Stomach (tissue), 9 donors: ENCODE measurements around the gene ZNF384. TPM values are rescaled to one million over a fixed set of nuclear protein-coding genes. Genes with fewer than 3 reads are reported as not detected.

Source experiments
- DNase-seq, 2 donors: peaks; one replicate each; pipeline versions ENCODE4 v3.0.0 to v3.0.0-alpha.2; 2013 to 2019
- H3K27ac ChIP-seq, 5 donors: fragments of 200-600 bp in 4 of 5; sonication (generic) in 4 of 5; one replicate each; pipeline ENCODE4 v1.5.1; 2013 to 2019; ENCODE audit warnings: mild to moderate bottlenecking in 1 of 5, moderate library complexity in 1 of 5
- H3K27me3 ChIP-seq, 3 donors: fragments of 200-600 bp; sonication (generic); one replicate each; pipeline ENCODE4 v1.5.1; 2017 to 2019; ENCODE audit warnings: mixed run types in 1 of 3
- H3K36me3 ChIP-seq, 4 donors: fragments of 200-600 bp; sonication (generic); 1 replicate in 3 of 4; 2 replicates in 1 of 4; pipeline ENCODE4 v1.5.1; 2016 to 2019
- H3K4me1 ChIP-seq, 4 donors: fragments of 200-600 bp; sonication (generic); one replicate each; pipeline ENCODE4 v1.5.1; 2016 to 2019
- H3K4me3 ChIP-seq, 4 donors: fragments of 200-600 bp; sonication (generic) in 3 of 4; one replicate each; pipeline ENCODE4 v1.5.1; 2016 to 2019; ENCODE audit warnings: mild to moderate bottlenecking in 1 of 4
- H3K9me3 ChIP-seq, 4 donors: fragments of 200-600 bp; sonication (generic); one replicate each; pipeline ENCODE4 v1.5.1; 2016 to 2019
- CTCF ChIP-seq, 7 experiments: fragments of 450-650 bp in 4 of 7; fragments of 200-600 bp in 3 of 7; sonication (generic) in 3 of 7; IDR thresholded peaks; one replicate each; pipeline ENCODE4 v1.5.1; 2016 to 2019; ENCODE audit warnings: antibody characterized with exemption in 7 of 7, control low read depth in 2 of 7, mild to moderate bottlenecking in 1 of 7
- POLR2A ChIP-seq, 4 donors: fragments of 450-650 bp; IDR thresholded peaks; one replicate each; pipeline ENCODE4 v1.6.1; 2016; ENCODE audit warnings: antibody characterized with exemption in 4 of 4, control low read depth in 2 of 4, mild to moderate bottlenecking in 1 of 4, moderate library complexity in 1 of 4
- POLR2AphosphoS5 ChIP-seq, 3 donors: sonication (generic); formaldehyde crosslinking; IDR thresholded peaks; one replicate each; pipeline ENCODE4 v1.6.1; 2016; ENCODE audit warnings: antibody characterized with exemption in 3 of 3
- WGBS, 5 donors: extraction: QIAGEN DNeasy Blood & Tissue Kit in 3 of 5; methylation state at CpG; one replicate each; pipeline versions ENCODE4 v1.1.5 to v1.1.7; 2013 to 2018; 5-methylcytosine and 5-hydroxymethylcytosine counted together
- intact Hi-C: fragments of 100-400 bp; cut with DNase I; formaldehyde crosslinking; loops from one replicate; pipeline ENCODE4 v1.15.1; 2023; ENCODE audit warnings: low total_unique reads
- polyA plus RNA-seq, 3 donors: library from polyadenylated mRNA; stranded (reverse); fragments of 200-250 nt; gene quantifications; one replicate each; pipeline ENCODE4 v1.2.3, GENCODE V29; 2013
- total RNA-seq, 5 donors: library from RNA; depleted of rRNA; stranded (reverse); fragments of >200 nt; gene quantifications; one replicate each; pipeline versions ENCODE4 v1.1.0 to v1.2.3, GENCODE V29; 2014 to 2016
- donor health status: healthy with polysubstance abuse.
- donor health status: Bipolar disorder and iron deficiency.
- donor health status: healthy.

Gene ZNF384
- total and polyA plus RNA-seq, 8 donors: 16.5 to 207 (median 28.1) TPM

GRCh38 chr12:6638305-6638704, 50.9 kb downstream of the ZNF384 start:
- no peaks in the 10 kb centered on the region for H3K36me3 ChIP-seq
- H3K27ac ChIP-seq: peak overlapping the region in 1 of 5 donors; percentile 27
- H3K9me3 ChIP-seq: no peaks in the 10 kb centered on the region
- peaks cover 0 to 6% (median 0%) of the 10 kb centered on the region in 3 donors for H3K27me3 ChIP-seq
- no peak for DNase-seq
- no peak overlapping the region for H3K4me3 ChIP-seq
- intact Hi-C loops: no loop called here
- TF ChIP-seq CTCF (IDR thresholded peaks at IDR 0.05) (no peak), POLR2A (IDR thresholded peaks at IDR 0.05) (no peak)
- peaks cover 0 to 34% (median 4%) of the 10 kb centered on the region in 4 donors for H3K4me1 ChIP-seq
- WGBS, 5 donors: 72 to 88% (median 86%) methylated on average over 9 of the region's 9 CpGs

- Histone ChIP-seq H3K27me3 (peaks cover 0 to 6% (median 0%) of the 10 kb centered on the region in 3 donors), H3K4me3 (peak within 1 kb of the TSS; percentile 18 to 32 (median 27)), H3K4me1 (peaks cover 12 to 57% (median 19%) of the 10 kb centered on the region in 4 donors), H3K9me3 (no peaks in the 10 kb centered on the region), H3K36me3 (no peaks in the 10 kb centered on the region), H3K27ac (peak within 1 kb of the TSS; percentile 49 to 68 (median 57))
- peak; percentile 78 to 91 for DNase-seq
- WGBS, 5 donors: 37 to 53% (median 45%) methylated on average over 16 to 18 of the region's 18 CpGs
- intact Hi-C loops: no loop called here
- no peak for TF ChIP-seq POLR2A (IDR thresholded peaks at IDR 0.05)
- TF ChIP-seq POLR2AphosphoS5 (IDR thresholded peaks at IDR 0.05): peak in 2 of 3 donors; percentile 54 to 60
Observed at GRCh38 chr12:6635856-6636531, 53.2 kb downstream of the ZNF384 start, which contains the start of gene LPAR5. Gene LPAR5 (minus strand): TSS chr12:6635959. CDS start chr12:6621248, 14,711 bp downstream.

GRCh38 chr12:6635375-6635855, 53.8 kb downstream of the ZNF384 start:
- Histone ChIP-seq H3K9me3 (no peaks in the 10 kb centered on the region), H3K27ac (peak overlapping the region; percentile 49 to 68 (median 57)), H3K27me3 (peaks cover 0 to 9% (median 0%) of the 10 kb centered on the region in 3 donors), H3K4me3 (peak overlapping the region; percentile 18 to 32 (median 27)), H3K36me3 (no peaks in the 10 kb centered on the region), H3K4me1 (peaks cover 12 to 63% (median 25%) of the 10 kb centered on the region in 4 donors)
- 19 to 42% (median 33%) methylated on average over 5 of the region's 5 CpGs for WGBS, 5 donors
- intact Hi-C loops: no loop called here
- peak in 1 of 2 donors; percentile 62 for DNase-seq
- TF ChIP-seq CTCF (IDR thresholded peaks at IDR 0.05): no peak

GRCh38 chr12:6632026-6632983, 56.9 kb downstream of the ZNF384 start:
- no peaks in the 10 kb centered on the region for H3K36me3 ChIP-seq
- H3K27ac ChIP-seq: peak overlapping the region; percentile 73 to 81 (median 80)
- H3K4me3 ChIP-seq: peak overlapping the region in 1 of 4 donors; percentile 21
- no peaks in the 10 kb centered on the region for H3K9me3 ChIP-seq
- peak in 1 of 2 donors; percentile 74 for DNase-seq
- intact Hi-C loops: no loop called here
- peaks cover 12 to 72% (median 25%) of the 10 kb centered on the region in 4 donors for H3K4me1 ChIP-seq
- peaks cover 0 to 4% (median 0%) of the 10 kb centered on the region in 3 donors for H3K27me3 ChIP-seq
- TF ChIP-seq POLR2AphosphoS5 (IDR thresholded peaks at IDR 0.05) (peak in 1 of 3 donors; percentile 13), CTCF (IDR thresholded peaks at IDR 0.05) (no peak)
- 61 to 67% (median 63%) methylated on average over 19 to 21 of the region's 21 CpGs for WGBS, 5 donors
